Vagina (tissue), 2 donors: Measurements from ENCODE around the gene S100A5. TPM values are rescaled to one million over a fixed set of nuclear protein-coding genes. Genes with fewer than 3 reads are reported as not detected.

Experiments
- DNase-seq, 2 donors: peaks; one replicate each; pipeline ENCODE4 v3.0.0-alpha.2; 2017; ENCODE audit errors: extremely low spot score in 2 of 2
- H3K27ac ChIP-seq: fragments of 200-600 bp; sonication (generic); one replicate; pipeline ENCODE4 v1.5.1; 2019
- H3K27me3 ChIP-seq: fragments of 200-600 bp; sonication (generic); one replicate; pipeline ENCODE4 v1.5.1; 2019
- H3K36me3 ChIP-seq, 2 donors: fragments of 200-600 bp; sonication (generic); one replicate each; pipeline ENCODE4 v1.5.1; 2017 to 2019
- H3K4me1 ChIP-seq: fragments of 200-600 bp; sonication (generic); one replicate; pipeline ENCODE4 v1.5.1; 2019
- H3K4me3 ChIP-seq, 2 donors: fragments of 200-600 bp; sonication (generic); 1 replicate in 1 of 2; 2 replicates in 1 of 2; pipeline ENCODE4 v1.5.1; 2016 to 2019
- H3K9me3 ChIP-seq: fragments of 200-600 bp; sonication (generic); one replicate; pipeline ENCODE4 v1.5.1; 2019
- POLR2A ChIP-seq, 2 donors: fragments of 450-650 bp; IDR thresholded peaks; one replicate each; pipeline ENCODE4 v1.6.1; 2017; ENCODE audit warnings: antibody characterized with exemption in 2 of 2, mild to moderate bottlenecking in 2 of 2, moderate library complexity in 2 of 2
- POLR2AphosphoS5 ChIP-seq, 2 donors: sonication (generic); formaldehyde crosslinking; IDR thresholded peaks; one replicate each; pipeline ENCODE4 v1.9.0; 2017; ENCODE audit warnings: antibody characterized with exemption in 2 of 2, mild to moderate bottlenecking in 2 of 2, low read depth in 1 of 2; ENCODE audit not compliant: insufficient read depth in 1 of 2
- intact Hi-C: fragments of 100-400 bp; cut with DNase I; formaldehyde crosslinking; loops from one replicate; pipeline ENCODE4 v1.15.1; 2023
- total RNA-seq: library from RNA; depleted of rRNA; stranded (reverse); fragments of >200 nt; gene quantifications from one replicate; pipeline ENCODE4 v1.2.3, GENCODE V29; 2016
- TF ChIP-seq, protein P1 (sequence below), 3 experiments: fragments of 450-650 bp in 2 of 3; fragments of 200-600 bp in 1 of 3; sonication (generic) in 1 of 3; IDR thresholded peaks; one replicate each; pipeline ENCODE4 v1.5.1; 2017 to 2019; ENCODE audit warnings: antibody characterized with exemption in 3 of 3, mild to moderate bottlenecking in 2 of 3, moderate library complexity in 2 of 3

The S100A5 gene
- total RNA-seq, 1 donor from 2014 or later, result not detected

DNA sequence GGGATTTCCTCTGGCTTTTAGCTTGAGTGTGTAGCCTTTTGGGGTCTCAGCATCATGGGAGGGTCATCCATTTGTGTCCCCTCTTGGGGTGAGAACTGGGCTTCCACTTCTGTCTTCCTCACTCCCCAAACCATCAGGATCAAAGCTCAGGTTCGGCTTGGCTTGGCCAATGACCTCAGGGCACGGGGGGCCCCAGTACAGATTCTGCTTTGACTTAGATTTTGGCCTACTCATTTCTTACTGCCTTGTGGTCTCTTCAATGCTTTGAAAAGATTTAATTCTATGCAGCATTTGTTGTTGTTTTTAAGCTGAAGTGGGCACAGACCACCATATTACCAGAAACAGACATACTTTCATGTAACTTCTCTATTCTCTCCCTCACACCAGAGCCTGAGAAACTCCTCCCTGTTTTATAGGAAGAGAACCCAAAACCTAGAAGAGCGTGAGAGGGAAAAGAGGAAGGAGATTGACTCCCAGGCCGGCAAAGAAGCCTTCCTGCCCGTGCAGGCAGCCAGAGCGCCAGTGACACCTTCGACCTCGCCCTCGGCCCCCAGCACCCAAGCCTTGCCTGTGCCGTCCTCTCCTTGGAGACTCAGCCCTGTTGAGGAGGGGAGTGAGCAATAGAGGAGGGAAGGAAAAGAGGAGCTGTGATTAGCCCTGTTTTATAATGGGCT lies 10.2 kb upstream of the S100A5 start:
- peak in 1 of 2 donors; percentile 79 for DNase-seq
- intact Hi-C loops, result no loop called here
- Histone ChIP-seq H3K4me3 (no peak overlapping the region), H3K27ac (peak overlapping the region; percentile 99), H3K36me3 (no peaks in the 10 kb centered on the region), H3K9me3 (no peaks in the 10 kb centered on the region), H3K27me3 (no peaks in the 10 kb centered on the region), H3K4me1 (peaks cover 78% of the 10 kb centered on the region)
- TF ChIP-seq, protein P1, sequence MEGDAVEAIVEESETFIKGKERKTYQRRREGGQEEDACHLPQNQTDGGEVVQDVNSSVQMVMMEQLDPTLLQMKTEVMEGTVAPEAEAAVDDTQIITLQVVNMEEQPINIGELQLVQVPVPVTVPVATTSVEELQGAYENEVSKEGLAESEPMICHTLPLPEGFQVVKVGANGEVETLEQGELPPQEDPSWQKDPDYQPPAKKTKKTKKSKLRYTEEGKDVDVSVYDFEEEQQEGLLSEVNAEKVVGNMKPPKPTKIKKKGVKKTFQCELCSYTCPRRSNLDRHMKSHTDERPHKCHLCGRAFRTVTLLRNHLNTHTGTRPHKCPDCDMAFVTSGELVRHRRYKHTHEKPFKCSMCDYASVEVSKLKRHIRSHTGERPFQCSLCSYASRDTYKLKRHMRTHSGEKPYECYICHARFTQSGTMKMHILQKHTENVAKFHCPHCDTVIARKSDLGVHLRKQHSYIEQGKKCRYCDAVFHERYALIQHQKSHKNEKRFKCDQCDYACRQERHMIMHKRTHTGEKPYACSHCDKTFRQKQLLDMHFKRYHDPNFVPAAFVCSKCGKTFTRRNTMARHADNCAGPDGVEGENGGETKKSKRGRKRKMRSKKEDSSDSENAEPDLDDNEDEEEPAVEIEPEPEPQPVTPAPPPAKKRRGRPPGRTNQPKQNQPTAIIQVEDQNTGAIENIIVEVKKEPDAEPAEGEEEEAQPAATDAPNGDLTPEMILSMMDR (IDR thresholded peaks at IDR 0.05), result no peak
- TF ChIP-seq POLR2A (IDR thresholded peaks at IDR 0.05) (no peak), POLR2AphosphoS5 (IDR thresholded peaks at IDR 0.05; ENCODE audit: insufficient read depth in 1 of 2, low read depth in 1 of 2) (no peak)

DNA sequence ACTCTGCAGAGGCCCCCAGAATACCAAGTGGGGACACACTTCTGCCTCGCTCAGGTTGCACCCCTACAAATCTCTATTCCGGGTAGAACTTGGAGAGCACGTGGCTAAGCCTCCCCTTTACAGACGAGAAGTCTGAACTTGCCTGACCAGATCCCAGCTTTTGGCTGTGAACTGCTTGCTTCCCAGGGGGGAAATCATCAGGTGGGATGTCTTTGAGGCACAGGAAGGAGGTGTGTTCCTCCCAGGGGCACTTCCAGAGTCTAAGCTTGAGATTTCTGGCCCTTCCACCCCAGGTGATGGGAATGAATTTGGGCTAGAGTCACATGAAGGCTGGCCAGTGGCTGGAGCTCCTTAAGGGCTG lies 9.6 kb upstream of the S100A5 start:
- peak overlapping the region; percentile 99 for H3K27ac ChIP-seq
- no peak overlapping the region for H3K4me3 ChIP-seq
- H3K9me3 ChIP-seq, result no peaks in the 10 kb centered on the region
- intact Hi-C loops, result no loop called here
- no peaks in the 10 kb centered on the region for H3K27me3 ChIP-seq
- H3K36me3 ChIP-seq, result no peaks in the 10 kb centered on the region
- H3K4me1 ChIP-seq, result peaks cover 84% of the 10 kb centered on the region
- TF ChIP-seq, protein P1 (IDR thresholded peaks at IDR 0.05), result no peak
- TF ChIP-seq POLR2AphosphoS5 (IDR thresholded peaks at IDR 0.05; ENCODE audit: insufficient read depth in 1 of 2, low read depth in 1 of 2) (no peak), POLR2A (IDR thresholded peaks at IDR 0.05) (no peak)
- DNase-seq, result peak in 1 of 2 donors; percentile 86

DNA sequence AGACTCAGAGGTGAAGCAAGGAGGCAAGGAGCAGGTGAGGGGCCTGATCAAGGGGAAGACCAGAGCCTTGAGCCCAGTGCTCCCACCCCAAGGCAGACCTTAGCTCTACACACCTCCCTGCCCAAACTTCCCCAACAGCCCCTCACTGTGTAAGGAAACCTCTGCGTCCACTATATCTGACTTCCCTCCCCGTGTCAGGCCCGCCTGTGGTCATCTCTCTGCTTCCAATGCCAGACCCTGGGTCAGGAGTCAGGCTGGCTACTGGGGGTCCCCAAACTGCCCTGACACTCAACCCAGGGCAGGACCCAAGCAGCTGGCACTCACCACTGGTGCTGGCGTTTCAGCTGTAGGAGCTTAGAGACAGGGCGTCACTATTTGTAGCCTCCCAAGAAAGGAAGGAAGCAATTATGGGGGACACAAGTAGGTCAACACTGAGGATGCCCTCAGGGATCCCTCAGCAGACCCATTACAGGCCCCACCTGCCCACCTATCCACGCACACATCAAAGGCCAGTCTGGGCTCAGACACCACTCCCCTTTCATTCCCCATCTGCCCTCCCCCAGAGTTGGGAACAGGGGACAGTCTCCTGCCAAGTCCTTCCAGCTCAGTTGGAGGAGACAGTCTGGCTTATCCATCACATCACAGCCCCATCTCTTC lies 9.1 kb upstream of the S100A5 start:
- Histone ChIP-seq H3K27ac (peak overlapping the region; percentile 99), H3K36me3 (no peaks in the 10 kb centered on the region), H3K4me1 (peaks cover 86% of the 10 kb centered on the region), H3K4me3 (no peak overlapping the region), H3K27me3 (no peaks in the 10 kb centered on the region), H3K9me3 (no peaks in the 10 kb centered on the region)
- intact Hi-C loops, result loop anchor here (2.0 kb wide), 1 partner anchor 13 kb away; no protein-coding TSS in a partner anchor
- peak in 1 of 2 donors; percentile 87 for DNase-seq
- TF ChIP-seq POLR2AphosphoS5 (IDR thresholded peaks at IDR 0.05; ENCODE audit: insufficient read depth in 1 of 2, low read depth in 1 of 2) (no peak), POLR2A (IDR thresholded peaks at IDR 0.05) (no peak)
- TF ChIP-seq, protein P1 (IDR thresholded peaks at IDR 0.05), result no peak

DNA sequence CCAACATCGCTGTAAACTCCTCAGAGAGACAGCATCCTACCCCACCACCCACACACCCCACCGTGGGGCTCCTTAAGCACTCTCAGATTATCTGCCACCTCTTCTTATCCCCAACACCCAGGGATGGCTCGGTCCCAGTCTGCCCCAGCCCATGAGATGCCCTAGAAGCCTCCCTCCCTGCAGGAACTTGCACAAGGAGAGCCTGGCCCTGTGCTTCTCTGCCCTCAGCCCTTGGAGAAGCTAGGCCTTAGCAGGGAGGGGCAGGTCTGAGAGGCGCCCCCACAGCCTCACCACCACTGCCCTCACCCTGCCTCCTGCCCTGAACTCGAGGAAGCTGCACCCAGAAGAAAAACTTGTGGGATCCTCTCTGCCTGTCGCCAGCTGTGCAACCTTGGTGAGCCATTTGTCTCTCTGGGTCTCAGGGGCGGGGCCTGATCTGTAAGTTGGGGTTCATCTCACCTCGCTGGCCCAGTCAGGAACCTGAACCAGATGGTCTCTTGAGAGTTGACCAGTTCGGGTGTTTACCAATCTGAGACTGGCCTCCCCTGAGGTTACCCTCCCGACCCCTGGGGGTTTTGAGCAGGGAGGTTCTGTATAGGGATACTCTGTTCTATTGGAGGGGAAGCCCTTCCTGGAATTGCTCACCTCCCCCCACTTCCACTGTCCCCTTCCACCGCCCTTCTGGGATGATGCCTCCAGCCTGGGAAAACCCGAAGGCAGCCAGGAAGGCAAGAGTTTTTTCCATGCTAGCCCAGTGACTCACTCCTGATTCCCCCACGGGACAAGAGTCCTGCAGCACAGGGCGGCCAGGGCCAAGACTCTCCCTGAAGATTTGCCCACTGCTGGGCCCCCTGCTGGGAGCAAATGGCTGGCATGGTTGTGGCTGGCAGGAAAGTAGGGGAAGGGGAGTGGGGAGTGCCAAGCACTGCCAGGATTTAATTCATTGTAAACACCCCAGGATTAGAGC lies 8.3 kb upstream of the S100A5 start, which contains the start of gene S100A3:
Gene S100A3, minus strand, starts transcription at position 537 of the 967 bp plus-strand sequence. CDS start 773 bp downstream, outside the sequence.
- H3K9me3 ChIP-seq, result no peaks in the 10 kb centered on the region
- intact Hi-C loops, result loop anchor here (2.0 kb wide), 1 partner anchor 14 kb away; no protein-coding TSS in a partner anchor
- peak within 1 kb of the TSS in 1 of 2 donors; percentile 4 for H3K4me3 ChIP-seq
- H3K27ac ChIP-seq, result peak within 1 kb of the TSS; percentile 99
- peaks cover 86% of the 10 kb centered on the region for H3K4me1 ChIP-seq
- H3K27me3 ChIP-seq, result no peaks in the 10 kb centered on the region
- TF ChIP-seq POLR2A (IDR thresholded peaks at IDR 0.05) (no peak), POLR2AphosphoS5 (IDR thresholded peaks at IDR 0.05; ENCODE audit: insufficient read depth in 1 of 2, low read depth in 1 of 2) (peak; percentile 62 to 82)
- TF ChIP-seq, protein P1 (IDR thresholded peaks at IDR 0.05), result peak in 1 of 3 experiments; percentile 12
- H3K36me3 ChIP-seq, result no peaks in the 10 kb centered on the region
- peak; percentile 91 to 96 for DNase-seq
